Suprapubic skin (tissue), 4 donors: ENCODE measurements around the gene BCL11A.

Source experiments
- EP300 ChIP-seq: sonication (generic); formaldehyde crosslinking; IDR thresholded peaks from one replicate; pipeline ENCODE4 v1.6.1; 2017; ENCODE audit warnings: antibody characterized with exemption
- POLR2AphosphoS5 ChIP-seq, 3 donors: sonication (generic); formaldehyde crosslinking; IDR thresholded peaks; one replicate each; pipeline ENCODE4 v1.6.1; 2017; ENCODE audit warnings: antibody characterized with exemption in 3 of 3

DNA sequence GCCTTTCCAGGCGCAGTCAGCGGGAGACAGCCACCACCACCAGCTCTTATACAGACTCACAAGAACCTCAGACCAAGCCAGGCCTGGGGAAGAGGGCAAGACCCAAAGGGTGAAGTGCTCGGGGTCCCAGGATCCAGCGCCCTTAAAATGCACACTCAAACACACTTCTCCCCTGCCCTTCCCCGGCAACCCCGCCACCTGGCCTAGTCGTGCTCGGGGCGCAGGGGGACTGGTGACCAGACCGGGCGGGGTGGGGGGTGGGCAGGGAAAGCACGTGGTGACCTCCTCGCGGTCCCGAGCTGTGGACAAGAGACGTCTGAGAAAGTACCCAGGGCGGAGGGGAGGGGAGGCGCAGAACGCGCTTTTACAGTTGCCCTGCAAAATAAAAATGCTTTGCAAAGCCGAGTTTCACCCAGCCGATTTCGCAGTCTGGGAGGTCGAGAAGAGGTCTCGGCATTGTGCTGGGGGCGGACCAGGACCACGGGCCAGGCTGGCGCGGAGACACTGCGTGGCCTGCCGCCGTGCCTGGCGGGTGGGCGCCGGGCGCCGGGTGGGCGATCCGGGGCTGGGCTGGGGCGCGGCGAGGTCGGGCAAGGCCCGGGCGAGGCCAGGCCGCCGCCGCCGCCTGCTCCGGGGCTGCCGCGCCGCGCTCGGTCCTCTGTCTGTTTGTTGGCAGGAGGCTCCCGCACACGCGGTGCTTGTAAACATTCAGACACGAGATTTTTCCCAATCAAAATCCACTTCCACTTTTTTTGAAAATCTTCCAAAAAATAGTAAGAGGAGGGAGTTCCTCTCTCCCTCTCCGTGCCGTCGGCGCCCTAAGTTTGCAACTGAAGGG is 2.0 kb downstream of the BCL11A start:
- TF ChIP-seq EP300 (no peak), POLR2AphosphoS5 (IDR thresholded peaks at IDR 0.05) (no peak)
